ENCODE data around the gene SMAP1. TPM values are rescaled to one million over a fixed set of nuclear protein-coding genes. Genes with fewer than 3 reads are reported as not detected.

SMAP1 gene
- total and polyA plus RNA-seq, 9 of the 15 experiments (the other 6 are each of a cell fraction or from before 2014, with no cell fraction given): 11.4 to 26.4 (median 15.5) TPM

DNA sequence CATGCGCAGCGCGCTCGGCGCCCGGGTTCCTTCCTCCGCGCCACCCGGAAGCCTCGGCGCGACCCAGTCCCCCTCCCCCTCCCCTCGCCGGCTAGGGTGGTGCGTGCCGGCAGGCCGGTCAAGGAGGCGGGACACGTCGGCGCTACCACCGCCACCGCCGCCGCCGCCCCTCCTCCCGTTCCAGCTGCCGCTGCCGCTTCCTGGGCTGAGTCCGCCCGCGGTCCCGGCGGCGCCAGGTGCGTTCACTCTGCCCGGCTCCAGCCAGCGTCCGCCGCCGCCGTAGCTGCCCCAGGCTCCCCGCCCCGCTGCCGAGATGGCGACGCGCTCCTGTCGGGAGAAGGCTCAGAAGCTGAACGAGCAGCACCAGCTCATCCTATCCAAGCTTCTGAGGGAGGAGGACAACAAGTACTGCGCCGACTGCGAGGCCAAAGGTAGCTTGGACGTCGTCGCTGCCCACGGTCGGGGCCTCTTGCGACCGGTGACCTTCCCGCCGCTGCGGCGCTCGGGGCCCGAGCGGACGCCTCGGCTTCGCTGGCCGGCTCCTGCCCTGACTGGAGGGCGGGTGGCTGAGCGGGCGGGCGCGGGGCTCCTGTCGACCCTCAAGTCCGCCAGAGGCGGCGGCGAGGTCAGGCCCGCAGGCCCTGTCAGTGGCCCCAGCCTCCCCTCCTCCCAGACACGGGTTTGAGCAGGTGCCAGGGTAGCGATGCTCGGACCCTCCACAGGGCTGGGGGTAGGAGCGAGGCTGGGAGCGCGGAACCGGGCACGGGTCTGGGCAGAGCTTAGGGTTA lies at the start of gene SMAP1 (continued):
- TF ChIP-seq FOXK1 (CRISPR knock-in tag; IDR thresholded peaks at IDR 0.05; ENCODE audit: borderline replicate concordance) (no peak), GABPA (tag; conservative IDR thresholded peaks at IDR 0.05; ENCODE audit: low read depth) (peak; percentile 82), HNRNPL (IDR thresholded peaks at IDR 0.05; ENCODE audit: low read depth, low read length) (peak; percentile 42; the same call in 1 of the 2 replicates), ZNF507 (tag; conservative IDR thresholded peaks at IDR 0.05) (no peak), MAFF (IDR thresholded peaks at IDR 0.05; ENCODE audit: low read length) (no peak), ZNF263 (CRISPR knock-in tag; IDR thresholded peaks at IDR 0.05; ENCODE audit: borderline replicate concordance) (peak; percentile 35; the same call in 1 of the 2 replicates), CHD2 (IDR thresholded peaks at IDR 0.05; ENCODE audit: low read depth, low read length) (no peak; the same call in 1 of the 2 replicates), SUPT5H (IDR thresholded peaks at IDR 0.05) (peak; percentile 53; the same call in 1 of the 2 replicates), CXXC5 (CRISPR knock-in tag; IDR thresholded peaks at IDR 0.05) (peak; percentile 97), POU5F1 (IDR thresholded peaks at IDR 0.05; ENCODE audit: borderline replicate concordance, low read depth, low read length, partially characterized antibody) (no peak), RBBP5 (IDR thresholded peaks at IDR 0.05; ENCODE audit: borderline replicate concordance, insufficient read depth, low read length, poor library complexity, severe bottlenecking) (peak; percentile 83), FOXJ2 (tag; IDR thresholded peaks at IDR 0.05) (no peak), KAT7 (CRISPR knock-in tag; IDR thresholded peaks at IDR 0.05; ENCODE audit: borderline replicate concordance) (peak; percentile 87; the same call in 1 of the 2 replicates), POLR2AphosphoS5 (IDR thresholded peaks at IDR 0.05; ENCODE audit: control insufficient read depth, insufficient read depth, low read depth, low read length) (peak; percentile 42; the same call in 1 of the 2 replicates), NONO (IDR thresholded peaks at IDR 0.05; ENCODE audit: low read depth in 2 of 2, low read length in 1 of 2) (peak; percentile 41 to 57; a peak in 2 of 4 replicates)
- TF ChIP-seq, protein P1, sequence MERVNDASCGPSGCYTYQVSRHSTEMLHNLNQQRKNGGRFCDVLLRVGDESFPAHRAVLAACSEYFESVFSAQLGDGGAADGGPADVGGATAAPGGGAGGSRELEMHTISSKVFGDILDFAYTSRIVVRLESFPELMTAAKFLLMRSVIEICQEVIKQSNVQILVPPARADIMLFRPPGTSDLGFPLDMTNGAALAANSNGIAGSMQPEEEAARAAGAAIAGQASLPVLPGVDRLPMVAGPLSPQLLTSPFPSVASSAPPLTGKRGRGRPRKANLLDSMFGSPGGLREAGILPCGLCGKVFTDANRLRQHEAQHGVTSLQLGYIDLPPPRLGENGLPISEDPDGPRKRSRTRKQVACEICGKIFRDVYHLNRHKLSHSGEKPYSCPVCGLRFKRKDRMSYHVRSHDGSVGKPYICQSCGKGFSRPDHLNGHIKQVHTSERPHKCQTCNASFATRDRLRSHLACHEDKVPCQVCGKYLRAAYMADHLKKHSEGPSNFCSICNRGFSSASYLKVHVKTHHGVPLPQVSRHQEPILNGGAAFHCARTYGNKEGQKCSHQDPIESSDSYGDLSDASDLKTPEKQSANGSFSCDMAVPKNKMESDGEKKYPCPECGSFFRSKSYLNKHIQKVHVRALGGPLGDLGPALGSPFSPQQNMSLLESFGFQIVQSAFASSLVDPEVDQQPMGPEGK (CRISPR knock-in tag; IDR thresholded peaks at IDR 0.05; ENCODE audit: borderline replicate concordance): no peak
- TF ChIP-seq, protein P2, sequence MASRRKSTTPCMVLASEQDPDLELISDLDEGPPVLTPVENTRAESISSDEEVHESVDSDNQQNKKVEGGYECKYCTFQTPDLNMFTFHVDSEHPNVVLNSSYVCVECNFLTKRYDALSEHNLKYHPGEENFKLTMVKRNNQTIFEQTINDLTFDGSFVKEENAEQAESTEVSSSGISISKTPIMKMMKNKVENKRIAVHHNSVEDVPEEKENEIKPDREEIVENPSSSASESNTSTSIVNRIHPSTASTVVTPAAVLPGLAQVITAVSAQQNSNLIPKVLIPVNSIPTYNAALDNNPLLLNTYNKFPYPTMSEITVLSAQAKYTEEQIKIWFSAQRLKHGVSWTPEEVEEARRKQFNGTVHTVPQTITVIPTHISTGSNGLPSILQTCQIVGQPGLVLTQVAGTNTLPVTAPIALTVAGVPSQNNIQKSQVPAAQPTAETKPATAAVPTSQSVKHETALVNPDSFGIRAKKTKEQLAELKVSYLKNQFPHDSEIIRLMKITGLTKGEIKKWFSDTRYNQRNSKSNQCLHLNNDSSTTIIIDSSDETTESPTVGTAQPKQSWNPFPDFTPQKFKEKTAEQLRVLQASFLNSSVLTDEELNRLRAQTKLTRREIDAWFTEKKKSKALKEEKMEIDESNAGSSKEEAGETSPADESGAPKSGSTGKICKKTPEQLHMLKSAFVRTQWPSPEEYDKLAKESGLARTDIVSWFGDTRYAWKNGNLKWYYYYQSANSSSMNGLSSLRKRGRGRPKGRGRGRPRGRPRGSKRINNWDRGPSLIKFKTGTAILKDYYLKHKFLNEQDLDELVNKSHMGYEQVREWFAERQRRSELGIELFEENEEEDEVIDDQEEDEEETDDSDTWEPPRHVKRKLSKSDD (conservative IDR thresholded peaks at IDR 0.05; ENCODE audit: low read length): no peak
- TF ChIP-seq, protein P3, sequence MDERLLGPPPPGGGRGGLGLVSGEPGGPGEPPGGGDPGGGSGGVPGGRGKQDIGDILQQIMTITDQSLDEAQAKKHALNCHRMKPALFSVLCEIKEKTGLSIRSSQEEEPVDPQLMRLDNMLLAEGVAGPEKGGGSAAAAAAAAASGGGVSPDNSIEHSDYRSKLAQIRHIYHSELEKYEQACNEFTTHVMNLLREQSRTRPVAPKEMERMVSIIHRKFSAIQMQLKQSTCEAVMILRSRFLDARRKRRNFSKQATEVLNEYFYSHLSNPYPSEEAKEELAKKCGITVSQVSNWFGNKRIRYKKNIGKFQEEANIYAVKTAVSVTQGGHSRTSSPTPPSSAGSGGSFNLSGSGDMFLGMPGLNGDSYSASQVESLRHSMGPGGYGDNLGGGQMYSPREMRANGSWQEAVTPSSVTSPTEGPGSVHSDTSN (CRISPR knock-in tag; IDR thresholded peaks at IDR 0.05; ENCODE audit: low read depth): no peak
- TF ChIP-seq, protein P3 (tag; conservative IDR thresholded peaks at IDR 0.05; ENCODE audit: low read depth): no peak

Data from K562 (cell line).